HEK293 (cell line): ENCODE data around the gene TMEM8B.

Experiments
- CTCF ChIA-PET: fragments of 350-600 bp; formaldehyde crosslinking; extraction: SDS; loops from one replicate; lab custom pipeline; 2021; ENCODE audit warnings: antibody characterized with exemption; lab: Yijun Ruan, JAX
- POLR2A ChIA-PET: fragments of 300-600 bp; formaldehyde crosslinking; extraction: SDS; loops from one replicate; lab custom pipeline; 2020; ENCODE audit warnings: antibody characterized with exemption, inconsistent platforms; lab: Yijun Ruan, JAX
- H3K27ac ChIP-seq: fragments of 200-500 bp; sonication (Bioruptor generic); 2 replicates; pipeline ENCODE4 v1.5.1; 2014; ENCODE audit warnings: low read depth, low read length, control low read depth, inconsistent platforms; ENCODE audit errors: extremely low read depth
- H3K36me3 ChIP-seq, 2 experiments: fragments of 200-500 bp in 1 of 2; sonication (Bioruptor generic) in 1 of 2; 1 replicate in 1 of 2; 2 replicates in 1 of 2; pipeline ENCODE4 v1.5.1; 2014 to 2017; ENCODE audit warnings: inconsistent platforms in 2 of 2, low read length in 2 of 2; ENCODE audit not compliant: control insufficient read depth in 2 of 2, insufficient read depth in 1 of 2
- H3K4me1 ChIP-seq: fragments of 200-500 bp; sonication (Bioruptor generic); 2 replicates; pipeline ENCODE4 v1.5.1; 2014; ENCODE audit warnings: mild to moderate bottlenecking, low read length, inconsistent platforms; ENCODE audit not compliant: control insufficient read depth, insufficient read depth
- H3K4me3 ChIP-seq: 2 replicates; pipeline ENCODE4 v1.5.1; 2011; ENCODE audit warnings: low read depth, mild to moderate bottlenecking, control low read depth, low read length, moderate library complexity
- H3K9me3 ChIP-seq: fragments of 200-500 bp; sonication (Bioruptor generic); 2 replicates; pipeline ENCODE4 v1.5.1; 2014; ENCODE audit warnings: low read depth, low read length, inconsistent platforms; ENCODE audit not compliant: control insufficient read depth, insufficient read depth
- GFI1B ChIP-seq: fragments of 450-650 bp; formaldehyde crosslinking; IDR thresholded peaks from 2 replicates; pipeline ENCODE4 v1.5.1; 2016; ENCODE audit warnings: missing biosample characterization, missing genetic modification characterization
- HOXD13 ChIP-seq: sonication (generic); formaldehyde crosslinking; IDR thresholded peaks from 2 replicates; pipeline ENCODE4 v1.8.0; 2022; ENCODE audit warnings: missing genetic modification reagents, borderline replicate concordance
- KLF10 ChIP-seq: fragments of 450-650 bp; IDR thresholded peaks from 2 replicates; pipeline ENCODE4 v1.5.1; 2018; ENCODE audit warnings: missing biosample characterization, mild to moderate bottlenecking, missing genetic modification characterization
- MYNN ChIP-seq: fragments of 450-650 bp; formaldehyde crosslinking; IDR thresholded peaks from 2 replicates; pipeline ENCODE4 v1.5.1; 2016; ENCODE audit warnings: missing biosample characterization, missing genetic modification characterization, borderline replicate concordance
- SP2 ChIP-seq: fragments of 450-650 bp; formaldehyde crosslinking; IDR thresholded peaks from 2 replicates; pipeline ENCODE4 v1.5.1; 2016; ENCODE audit warnings: missing biosample characterization, missing genetic modification characterization
- SP3 ChIP-seq: fragments of 450-650 bp; formaldehyde crosslinking; IDR thresholded peaks from 2 replicates; pipeline ENCODE4 v1.5.1; 2016; ENCODE audit warnings: missing biosample characterization, missing genetic modification characterization
- TSHZ1 ChIP-seq: fragments of 450-650 bp; formaldehyde crosslinking; IDR thresholded peaks from 2 replicates; pipeline ENCODE4 v1.5.1; 2016; ENCODE audit warnings: missing biosample characterization, missing genetic modification characterization, borderline replicate concordance
- YY1 ChIP-seq: fragments of 450-650 bp; formaldehyde crosslinking; IDR thresholded peaks from 2 replicates; pipeline ENCODE4 v1.5.1; 2018; ENCODE audit warnings: missing biosample characterization, missing genetic modification characterization
- ZBTB20 ChIP-seq: fragments of 450-650 bp; formaldehyde crosslinking; IDR thresholded peaks from 2 replicates; pipeline ENCODE4 v1.5.1; 2016; ENCODE audit warnings: missing biosample characterization, missing genetic modification characterization
- ZBTB48 ChIP-seq: fragments of 450-650 bp; formaldehyde crosslinking; IDR thresholded peaks from 2 replicates; pipeline ENCODE4 v1.5.1; 2016; ENCODE audit warnings: missing biosample characterization, missing genetic modification characterization
- ZBTB8A ChIP-seq: fragments of 450-650 bp; formaldehyde crosslinking; IDR thresholded peaks from 2 replicates; pipeline ENCODE4 v1.5.1; 2016; ENCODE audit warnings: missing biosample characterization, missing genetic modification characterization
- ZNF155 ChIP-seq: fragments of 450-650 bp; formaldehyde crosslinking; IDR thresholded peaks from 2 replicates; pipeline ENCODE4 v1.5.1; 2016; ENCODE audit warnings: missing biosample characterization, missing genetic modification characterization
- ZNF223 ChIP-seq: fragments of 450-650 bp; formaldehyde crosslinking; IDR thresholded peaks from 2 replicates; pipeline ENCODE4 v1.5.1; 2016; ENCODE audit warnings: missing biosample characterization, missing genetic modification characterization
- ZNF266 ChIP-seq: fragments of 450-650 bp; formaldehyde crosslinking; IDR thresholded peaks from 2 replicates; pipeline ENCODE4 v1.5.1; 2016; ENCODE audit warnings: missing biosample characterization, missing genetic modification characterization, low read depth
- ZNF335 ChIP-seq: fragments of 450-650 bp; formaldehyde crosslinking; conservative IDR thresholded peaks from 2 replicates; pipeline ENCODE4 v1.5.1; 2016; ENCODE audit warnings: missing biosample characterization, missing genetic modification characterization
- ZNF341 ChIP-seq: fragments of 450-650 bp; formaldehyde crosslinking; IDR thresholded peaks from 2 replicates; pipeline ENCODE4; 2016; ENCODE audit warnings: low read depth, missing biosample characterization, missing genetic modification characterization
- ZNF404 ChIP-seq: fragments of 450-650 bp; formaldehyde crosslinking; IDR thresholded peaks from 2 replicates; pipeline ENCODE4 v1.5.1; 2017; ENCODE audit warnings: missing biosample characterization, missing genetic modification characterization
- ZNF600 ChIP-seq: fragments of 450-650 bp; formaldehyde crosslinking; IDR thresholded peaks from 2 replicates; pipeline ENCODE4 v1.5.1; 2016; ENCODE audit warnings: missing biosample characterization, missing genetic modification characterization
- ZNF701 ChIP-seq: fragments of 450-650 bp; formaldehyde crosslinking; IDR thresholded peaks from 2 replicates; pipeline ENCODE4 v1.5.1; 2016; ENCODE audit warnings: missing biosample characterization, missing genetic modification characterization
- ZNF747 ChIP-seq: fragments of 450-650 bp; formaldehyde crosslinking; IDR thresholded peaks from 2 replicates; pipeline ENCODE4 v1.5.1; 2016; ENCODE audit warnings: missing biosample characterization, missing genetic modification characterization
- ZSCAN5A ChIP-seq: fragments of 450-650 bp; formaldehyde crosslinking; IDR thresholded peaks from 2 replicates; pipeline ENCODE4 v1.5.1; 2016; ENCODE audit warnings: missing biosample characterization, missing genetic modification characterization
- TF ChIP-seq, protein P1 (sequence below): fragments of 450-650 bp; formaldehyde crosslinking; IDR thresholded peaks from 2 replicates; pipeline ENCODE4 v1.5.1; 2016; ENCODE audit warnings: missing biosample characterization, missing genetic modification characterization
- TF ChIP-seq, protein P2 (sequence below): fragments of 450-650 bp; formaldehyde crosslinking; IDR thresholded peaks from 2 replicates; pipeline ENCODE4 v1.5.1; 2016; ENCODE audit warnings: missing biosample characterization, missing genetic modification characterization

The TMEM8B gene, protein sequence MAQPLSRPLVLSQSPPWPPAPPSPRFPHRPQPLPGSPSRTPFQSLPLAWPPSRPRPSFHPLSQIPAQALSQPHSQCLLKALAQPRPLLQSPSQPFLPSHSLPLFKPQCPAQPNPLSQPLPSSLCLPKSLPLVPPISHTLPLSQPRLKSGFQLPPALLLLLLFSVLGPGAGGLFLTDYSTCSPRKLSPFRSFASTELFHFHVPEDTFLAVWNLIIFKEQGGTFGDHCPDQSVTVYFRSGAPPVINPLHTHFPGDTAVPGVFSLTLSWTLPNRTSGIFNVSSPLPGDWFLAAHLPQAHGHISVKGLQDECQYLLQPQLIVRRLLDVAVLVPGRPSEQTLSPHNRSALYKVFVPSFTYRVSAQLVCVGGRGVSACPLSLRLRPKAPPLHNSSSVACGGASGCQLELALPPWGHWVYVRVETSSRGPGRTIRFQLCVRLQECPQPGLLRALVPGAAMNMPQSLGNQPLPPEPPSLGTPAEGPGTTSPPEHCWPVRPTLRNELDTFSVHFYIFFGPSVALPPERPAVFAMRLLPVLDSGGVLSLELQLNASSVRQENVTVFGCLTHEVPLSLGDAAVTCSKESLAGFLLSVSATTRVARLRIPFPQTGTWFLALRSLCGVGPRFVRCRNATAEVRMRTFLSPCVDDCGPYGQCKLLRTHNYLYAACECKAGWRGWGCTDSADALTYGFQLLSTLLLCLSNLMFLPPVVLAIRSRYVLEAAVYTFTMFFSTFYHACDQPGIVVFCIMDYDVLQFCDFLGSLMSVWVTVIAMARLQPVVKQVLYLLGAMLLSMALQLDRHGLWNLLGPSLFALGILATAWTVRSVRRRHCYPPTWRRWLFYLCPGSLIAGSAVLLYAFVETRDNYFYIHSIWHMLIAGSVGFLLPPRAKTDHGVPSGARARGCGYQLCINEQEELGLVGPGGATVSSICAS

GRCh38 chr9:35829084-35829763 lies at the start of gene TMEM8B:
TMEM8B (plus strand) TSS chr9:35829228; CDS start chr9:35829448, 220 bp downstream.
- H3K4me3 ChIP-seq, result peak within 1 kb of the TSS; percentile 59
- H3K27ac ChIP-seq, result peak within 1 kb of the TSS; percentile 34; the same call in 1 of the 2 replicates
- CTCF ChIA-PET, result interaction anchor here (0.6 to 1.0 kb wide), 4 partner anchors 16 to 752 kb away, joined by 3 to 5 read pairs (median 3); no protein-coding TSS in a partner anchor
- 0 out of 2 replicates have a peak, but pooled peaks have one; percentile 60 for TF ChIP-seq ZNF600
- no peak for TF ChIP-seq MYNN (tag by site-specific recombination)
- TF ChIP-seq, protein P1, sequence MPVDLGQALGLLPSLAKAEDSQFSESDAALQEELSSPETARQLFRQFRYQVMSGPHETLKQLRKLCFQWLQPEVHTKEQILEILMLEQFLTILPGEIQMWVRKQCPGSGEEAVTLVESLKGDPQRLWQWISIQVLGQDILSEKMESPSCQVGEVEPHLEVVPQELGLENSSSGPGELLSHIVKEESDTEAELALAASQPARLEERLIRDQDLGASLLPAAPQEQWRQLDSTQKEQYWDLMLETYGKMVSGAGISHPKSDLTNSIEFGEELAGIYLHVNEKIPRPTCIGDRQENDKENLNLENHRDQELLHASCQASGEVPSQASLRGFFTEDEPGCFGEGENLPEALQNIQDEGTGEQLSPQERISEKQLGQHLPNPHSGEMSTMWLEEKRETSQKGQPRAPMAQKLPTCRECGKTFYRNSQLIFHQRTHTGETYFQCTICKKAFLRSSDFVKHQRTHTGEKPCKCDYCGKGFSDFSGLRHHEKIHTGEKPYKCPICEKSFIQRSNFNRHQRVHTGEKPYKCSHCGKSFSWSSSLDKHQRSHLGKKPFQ (tag by site-specific recombination), result no peak
- TF ChIP-seq SP3 (tag by site-specific recombination), result 0 out of 2 replicates have a peak, but pooled peaks have one; percentile 3
- TF ChIP-seq ZNF747, result no peak
- TF ChIP-seq ZBTB48 (tag by site-specific recombination), result peak; percentile 83
- no peak for TF ChIP-seq ZBTB8A (tag by site-specific recombination)
- TF ChIP-seq GFI1B (tag by site-specific recombination), result no peak
- TF ChIP-seq TSHZ1 (tag by site-specific recombination), result no peak
- peak; percentile 89 for TF ChIP-seq ZNF223 (tag by site-specific recombination)
- TF ChIP-seq ZNF701 (tag by site-specific recombination), result no peak
- peak; percentile 76 for TF ChIP-seq ZBTB20
- TF ChIP-seq KLF10 (tag by site-specific recombination), result peak; percentile 35; the same call in 1 of the 2 replicates
- no peak for TF ChIP-seq ZNF404
- TF ChIP-seq ZSCAN5A (tag by site-specific recombination), result no peak
- no peak for TF ChIP-seq ZNF266 (tag by site-specific recombination)
- peak; percentile 34; the same call in 1 of the 2 replicates for TF ChIP-seq ZNF341 (tag by site-specific recombination)
- no peak for TF ChIP-seq HOXD13 (CRISPR knock-in tag)
- no peak for TF ChIP-seq YY1 (tag by site-specific recombination)
- peak; percentile 55 for TF ChIP-seq ZNF335 (tag by site-specific recombination)
- TF ChIP-seq SP2 (tag by site-specific recombination), result peak; percentile 62
- TF ChIP-seq ZNF155 (tag by site-specific recombination), result no peak
- TF ChIP-seq, protein P2, sequence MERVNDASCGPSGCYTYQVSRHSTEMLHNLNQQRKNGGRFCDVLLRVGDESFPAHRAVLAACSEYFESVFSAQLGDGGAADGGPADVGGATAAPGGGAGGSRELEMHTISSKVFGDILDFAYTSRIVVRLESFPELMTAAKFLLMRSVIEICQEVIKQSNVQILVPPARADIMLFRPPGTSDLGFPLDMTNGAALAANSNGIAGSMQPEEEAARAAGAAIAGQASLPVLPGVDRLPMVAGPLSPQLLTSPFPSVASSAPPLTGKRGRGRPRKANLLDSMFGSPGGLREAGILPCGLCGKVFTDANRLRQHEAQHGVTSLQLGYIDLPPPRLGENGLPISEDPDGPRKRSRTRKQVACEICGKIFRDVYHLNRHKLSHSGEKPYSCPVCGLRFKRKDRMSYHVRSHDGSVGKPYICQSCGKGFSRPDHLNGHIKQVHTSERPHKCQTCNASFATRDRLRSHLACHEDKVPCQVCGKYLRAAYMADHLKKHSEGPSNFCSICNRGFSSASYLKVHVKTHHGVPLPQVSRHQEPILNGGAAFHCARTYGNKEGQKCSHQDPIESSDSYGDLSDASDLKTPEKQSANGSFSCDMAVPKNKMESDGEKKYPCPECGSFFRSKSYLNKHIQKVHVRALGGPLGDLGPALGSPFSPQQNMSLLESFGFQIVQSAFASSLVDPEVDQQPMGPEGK (tag by site-specific recombination), result peak; percentile 45; the same call in 1 of the 2 replicates
- TF ChIP-seq, all 188 proteins: peak for 10
- Histone ChIP-seq H3K9me3 (no peaks in the 10 kb centered on the region), H3K4me1 (peaks cover 4% of the 10 kb centered on the region; the same call in 1 of the 2 replicates), H3K36me3 (no peaks in the 10 kb centered on the region)
- POLR2A ChIA-PET, result interaction anchor here (1.0 kb wide), 3 partner anchors 15 to 97 kb away, joined by 5 to 6 read pairs (median 5); partner anchors contain the start of genes CREB3, HINT2, SPAG8 and TLN1
